ENCODE measurements around the gene SORD. TPM values are rescaled to one million over a fixed set of nuclear protein-coding genes. Genes with fewer than 3 reads are reported as not detected.

SORD gene
- total and polyA plus RNA-seq, 4 donors, result 5.7 to 7.1 (median 6.8) TPM

DNA sequence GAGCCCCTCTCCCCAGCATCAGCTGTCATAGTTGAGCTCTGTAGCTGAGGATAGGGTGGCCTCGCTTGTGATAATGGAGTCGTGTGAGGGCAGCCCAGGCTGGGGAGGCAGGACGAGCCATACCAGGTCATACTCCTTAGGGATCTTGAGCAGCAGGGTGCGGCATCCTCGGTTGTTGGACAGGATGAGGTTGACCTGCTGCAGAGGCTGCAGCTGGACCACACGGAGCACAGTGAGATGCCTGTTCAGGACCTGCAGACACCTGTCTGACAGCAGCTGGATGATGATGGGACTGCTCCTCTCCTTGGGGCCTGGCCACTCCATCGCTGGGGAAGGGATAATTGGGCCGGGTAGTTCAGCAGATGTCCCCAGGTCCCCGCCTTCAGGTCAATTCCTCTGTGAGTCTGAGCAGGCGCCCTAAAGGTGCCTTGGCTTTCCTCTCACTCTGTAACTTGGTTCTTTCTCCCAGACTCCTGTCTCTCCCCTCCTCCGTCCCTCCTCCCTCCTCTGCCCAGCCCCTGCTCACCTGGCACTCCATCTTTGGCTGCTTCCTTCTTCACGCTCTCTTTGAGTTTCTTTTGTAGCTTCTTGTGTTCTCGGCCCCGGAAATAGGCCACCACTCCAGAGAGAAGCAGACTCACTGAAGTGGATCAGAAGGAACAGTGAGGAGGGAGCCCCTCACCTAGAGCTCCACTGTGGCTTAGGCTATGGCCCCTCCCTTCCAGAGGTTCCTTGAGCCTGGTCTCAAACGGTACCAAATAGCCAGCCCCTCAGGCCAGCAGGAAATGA, 83.2 kb downstream of the SORD start:
- intact Hi-C loops (cut with DNase I), result no loop called here
- Histone ChIP-seq H3K27ac (ENCODE audit: low read depth in 1 of 2, low read length in 2 of 2) (no peak overlapping the region), H3K4me3 (ENCODE audit: low read length in 2 of 2) (no peak overlapping the region), H3K27me3 (ENCODE audit: control insufficient read depth in 1 of 2, insufficient read depth in 2 of 2, low read length in 1 of 2) (no peaks in the 10 kb centered on the region), H3K36me3 (ENCODE audit: control insufficient read depth in 1 of 2, insufficient read depth in 2 of 2, low read length in 1 of 2) (no peaks in the 10 kb centered on the region), H3K4me1 (ENCODE audit: control insufficient read depth in 1 of 2, insufficient read depth in 2 of 2, low read length in 2 of 2) (no peaks in the 10 kb centered on the region), H3K9me3 (ENCODE audit: control insufficient read depth, low read length) (no peaks in the 10 kb centered on the region)
- no peak for ATAC-seq (ENCODE audit: low FRiP score)
- 78% methylated on average over 15 of the region's 15 CpGs for WGBS, 2 donors
- DNase-seq, result peak in 1 of 2 donors; percentile 59

DNA sequence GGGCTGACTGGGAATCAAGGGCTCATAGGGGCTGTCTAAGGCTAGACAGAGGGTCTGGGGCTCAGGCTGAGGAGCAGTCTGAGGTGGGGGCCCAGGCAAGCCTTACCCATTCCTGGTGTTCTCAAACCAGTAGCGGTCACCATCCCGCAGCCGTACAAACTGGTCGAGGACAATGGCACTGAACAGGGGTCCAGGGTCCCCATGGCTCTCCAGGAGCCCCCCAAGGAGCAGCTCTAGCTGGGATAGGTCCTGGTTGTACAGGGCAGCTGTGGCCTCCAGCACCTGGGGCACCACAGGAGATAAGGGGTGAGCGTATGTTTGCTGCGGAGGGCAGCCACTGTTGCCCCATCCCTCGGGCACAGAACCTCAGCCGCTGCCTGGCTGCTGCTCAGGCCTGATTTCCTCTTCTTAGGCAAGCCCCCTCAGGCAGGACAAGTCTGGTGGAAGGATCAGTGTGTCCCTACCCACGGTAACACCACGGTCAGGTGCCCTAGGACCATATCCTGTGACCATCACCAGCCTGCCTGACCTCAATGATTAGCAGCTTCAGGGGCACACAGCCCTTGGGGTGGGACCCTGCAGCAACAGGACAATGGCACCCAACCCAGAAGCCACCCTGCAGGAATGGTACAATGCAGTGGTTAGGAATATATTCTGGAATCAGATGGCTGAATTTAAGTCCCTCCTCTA, 85.1 kb downstream of the SORD start:
- H3K4me1 ChIP-seq (ENCODE audit: control insufficient read depth in 1 of 2, insufficient read depth in 2 of 2, low read length in 2 of 2), result no peaks in the 10 kb centered on the region
- no peaks in the 10 kb centered on the region for H3K36me3 ChIP-seq (ENCODE audit: control insufficient read depth in 1 of 2, insufficient read depth in 2 of 2, low read length in 1 of 2)
- no peaks in the 10 kb centered on the region for H3K27me3 ChIP-seq (ENCODE audit: control insufficient read depth in 1 of 2, insufficient read depth in 2 of 2, low read length in 1 of 2)
- no peaks in the 10 kb centered on the region for H3K9me3 ChIP-seq (ENCODE audit: control insufficient read depth, low read length)
- WGBS, 2 donors, result 89 to 95% methylated on average over 10 of the region's 10 CpGs
- ATAC-seq (ENCODE audit: low FRiP score) (no peak), DNase-seq (peak in 1 of 2 donors; percentile 68)
- no peak overlapping the region for H3K27ac ChIP-seq (ENCODE audit: low read depth in 1 of 2, low read length in 2 of 2)
- H3K4me3 ChIP-seq (ENCODE audit: low read length in 2 of 2), result no peak overlapping the region
- intact Hi-C loops (cut with DNase I), result no loop called here

GRCh38 chr15:45110256-45110820, 87.3 kb downstream of the SORD start:
- Histone ChIP-seq H3K4me3 (ENCODE audit: low read length in 2 of 2) (no peak overlapping the region), H3K27ac (ENCODE audit: low read depth in 1 of 2, low read length in 2 of 2) (no peak overlapping the region), H3K36me3 (ENCODE audit: control insufficient read depth in 1 of 2, insufficient read depth in 2 of 2, low read length in 1 of 2) (no peaks in the 10 kb centered on the region), H3K9me3 (ENCODE audit: control insufficient read depth, low read length) (no peaks in the 10 kb centered on the region), H3K27me3 (ENCODE audit: control insufficient read depth in 1 of 2, insufficient read depth in 2 of 2, low read length in 1 of 2) (no peaks in the 10 kb centered on the region), H3K4me1 (ENCODE audit: control insufficient read depth in 1 of 2, insufficient read depth in 2 of 2, low read length in 2 of 2) (no peaks in the 10 kb centered on the region)
- intact Hi-C loops (cut with DNase I), result no loop called here
- ATAC-seq (ENCODE audit: low FRiP score) (no peak), DNase-seq (peak in 1 of 2 donors; percentile 37)
- 42 to 46% methylated on average over 11 of the region's 11 CpGs for WGBS, 2 donors

- intact Hi-C loops (cut with DNase I), result no loop called here
- ATAC-seq (ENCODE audit: low FRiP score) (no peak), DNase-seq (peak in 1 of 2 donors; percentile 73)
- H3K27ac ChIP-seq (ENCODE audit: low read depth in 1 of 2, low read length in 2 of 2), result no peak overlapping the region
- H3K4me3 ChIP-seq (ENCODE audit: low read length in 2 of 2), result no peak overlapping the region
- H3K9me3 ChIP-seq (ENCODE audit: control insufficient read depth, low read length), result no peaks in the 10 kb centered on the region
- H3K36me3 ChIP-seq (ENCODE audit: control insufficient read depth in 1 of 2, insufficient read depth in 2 of 2, low read length in 1 of 2), result no peaks in the 10 kb centered on the region
- H3K4me1 ChIP-seq (ENCODE audit: control insufficient read depth in 1 of 2, insufficient read depth in 2 of 2, low read length in 2 of 2), result no peaks in the 10 kb centered on the region
- 5% methylated on average over 35 to 71 of the region's 71 CpGs for WGBS, 2 donors
- H3K27me3 ChIP-seq (ENCODE audit: control insufficient read depth in 1 of 2, insufficient read depth in 2 of 2, low read length in 1 of 2), result no peaks in the 10 kb centered on the region
Measured at GRCh38 chr15:45111390-45112142, 88.6 kb downstream of the SORD start.

DNA sequence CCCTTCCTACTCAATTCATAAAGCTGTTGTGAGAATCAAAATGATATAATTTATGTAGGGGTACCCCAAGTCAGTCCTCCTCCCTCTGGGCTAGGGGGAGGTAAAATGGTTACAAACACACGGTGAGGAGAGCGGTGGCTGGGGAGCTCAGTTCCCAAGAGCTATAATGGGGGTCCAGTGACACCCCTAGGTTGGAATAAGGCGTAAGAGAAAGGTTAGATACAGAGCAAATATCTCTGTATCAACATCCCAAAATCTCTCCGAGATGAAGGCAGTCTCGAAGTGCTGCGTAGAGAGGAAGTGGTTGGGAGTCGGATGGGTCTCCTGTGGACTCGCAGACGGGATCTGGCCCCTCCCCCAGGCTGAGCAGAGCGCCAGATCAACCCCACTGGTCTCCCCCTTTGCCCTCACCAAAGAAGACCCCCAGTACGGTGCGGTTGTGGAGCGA, 89.2 kb downstream of the SORD start:
- Histone ChIP-seq H3K36me3 (ENCODE audit: control insufficient read depth in 1 of 2, insufficient read depth in 2 of 2, low read length in 1 of 2) (no peaks in the 10 kb centered on the region), H3K27ac (ENCODE audit: low read depth in 1 of 2, low read length in 2 of 2) (no peak overlapping the region), H3K9me3 (ENCODE audit: control insufficient read depth, low read length) (no peaks in the 10 kb centered on the region), H3K4me1 (ENCODE audit: control insufficient read depth in 1 of 2, insufficient read depth in 2 of 2, low read length in 2 of 2) (no peaks in the 10 kb centered on the region), H3K4me3 (ENCODE audit: low read length in 2 of 2) (no peak overlapping the region), H3K27me3 (ENCODE audit: control insufficient read depth in 1 of 2, insufficient read depth in 2 of 2, low read length in 1 of 2) (no peaks in the 10 kb centered on the region)
- ATAC-seq (ENCODE audit: low FRiP score), result no peak
- DNase-seq, result peak in 1 of 2 donors; percentile 67
- 4 to 5% methylated on average over 13 of the region's 13 CpGs for WGBS, 2 donors
- intact Hi-C loops (cut with DNase I), result no loop called here

DNA sequence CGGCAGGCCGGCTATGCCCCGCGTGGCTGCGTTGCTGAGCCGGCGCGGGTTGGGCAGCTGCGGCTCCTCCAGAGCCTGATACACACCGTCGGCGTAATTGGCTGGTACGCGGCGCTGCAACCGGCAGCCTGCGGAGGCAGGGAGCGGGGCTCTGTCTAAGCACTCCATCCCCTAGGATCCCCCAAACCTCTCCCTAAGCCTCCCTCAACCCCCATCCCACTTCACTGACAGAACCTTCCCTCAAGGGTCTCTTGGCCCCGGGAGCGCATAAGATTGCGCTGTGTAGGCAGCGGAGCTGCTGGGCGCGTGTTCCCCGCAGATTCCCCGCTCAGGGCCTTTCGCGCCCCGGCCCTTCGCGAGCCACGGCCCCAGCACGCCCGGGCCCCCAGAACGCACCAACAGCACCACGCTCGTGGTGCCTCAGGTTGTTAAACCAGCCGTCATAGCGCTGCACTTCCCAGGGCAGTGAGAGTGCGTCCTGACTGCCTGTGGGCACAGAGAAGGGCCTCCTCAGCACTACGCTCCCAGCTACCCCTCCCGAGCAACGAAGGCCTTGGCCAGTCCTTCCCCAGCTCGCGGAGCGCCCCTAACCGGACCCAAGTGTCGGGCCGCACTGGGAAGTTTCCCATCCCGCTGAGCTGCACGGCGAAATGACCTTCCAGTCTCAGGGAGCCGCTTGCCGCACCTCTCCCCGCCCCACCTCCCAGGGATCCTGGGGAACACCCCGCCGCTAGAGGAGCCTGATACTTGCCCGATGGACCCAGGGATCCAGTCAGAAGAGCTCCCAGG, 89.8 kb downstream of the SORD start:
- no peaks in the 10 kb centered on the region for H3K36me3 ChIP-seq (ENCODE audit: control insufficient read depth in 1 of 2, insufficient read depth in 2 of 2, low read length in 1 of 2)
- no peaks in the 10 kb centered on the region for H3K27me3 ChIP-seq (ENCODE audit: control insufficient read depth in 1 of 2, insufficient read depth in 2 of 2, low read length in 1 of 2)
- peak; percentile 24 for ATAC-seq (ENCODE audit: low FRiP score)
- no peaks in the 10 kb centered on the region for H3K9me3 ChIP-seq (ENCODE audit: control insufficient read depth, low read length)
- H3K4me3 ChIP-seq (ENCODE audit: low read length in 2 of 2), result no peak overlapping the region
- peak in 1 of 2 donors; percentile 65 for DNase-seq
- H3K27ac ChIP-seq (ENCODE audit: low read depth in 1 of 2, low read length in 2 of 2), result no peak overlapping the region
- intact Hi-C loops (cut with DNase I), result no loop called here
- no peaks in the 10 kb centered on the region for H3K4me1 ChIP-seq (ENCODE audit: control insufficient read depth in 1 of 2, insufficient read depth in 2 of 2, low read length in 2 of 2)
- WGBS, 2 donors, result 1% methylated on average over 58 of the region's 58 CpGs

- DNase-seq, result peak in 1 of 2 donors; percentile 33
- WGBS, 2 donors, result 6 to 9% methylated on average over 14 of the region's 14 CpGs
- Histone ChIP-seq H3K4me3 (ENCODE audit: low read length in 2 of 2) (no peak overlapping the region), H3K4me1 (ENCODE audit: control insufficient read depth in 1 of 2, insufficient read depth in 2 of 2, low read length in 2 of 2) (no peaks in the 10 kb centered on the region), H3K27ac (ENCODE audit: low read depth in 1 of 2, low read length in 2 of 2) (no peak overlapping the region), H3K36me3 (ENCODE audit: control insufficient read depth in 1 of 2, insufficient read depth in 2 of 2, low read length in 1 of 2) (no peaks in the 10 kb centered on the region), H3K27me3 (ENCODE audit: control insufficient read depth in 1 of 2, insufficient read depth in 2 of 2, low read length in 1 of 2) (no peaks in the 10 kb centered on the region), H3K9me3 (ENCODE audit: control insufficient read depth, low read length) (no peaks in the 10 kb centered on the region)
- intact Hi-C loops (cut with DNase I), result no loop called here
- no peak for ATAC-seq (ENCODE audit: low FRiP score)
Measured at GRCh38 chr15:45113380-45113990, 90.5 kb downstream of the SORD start.
